Trophoblast cell (in vitro differentiated cells and primary cell): Measurements from ENCODE around the gene ZNF444.
"Not testable (repeated sequence)": the region's sequence is repeated elsewhere in the genome, so short reads cannot be mapped to it uniquely, and the experiment has no call there.

ENCODE experiments used
- DNase-seq, 2 donors: peaks; one replicate each; pipeline ENCODE4 v3.0.0-alpha.2; 2016
- H2AFZ ChIP-seq: 2 replicates; pipeline ENCODE4 v1.6.1; 2013; ENCODE audit warnings: low read length, moderate library complexity, mild to moderate bottlenecking; ENCODE audit not compliant: insufficient read depth, poor library complexity
- H2AK5ac ChIP-seq: 2 replicates; pipeline ENCODE4 v1.6.1; 2013; ENCODE audit warnings: mild to moderate bottlenecking, low read length
- H2BK120ac ChIP-seq: 2 replicates; pipeline ENCODE4 v1.6.1; 2013; ENCODE audit warnings: low read length, mild to moderate bottlenecking, moderate library complexity; ENCODE audit not compliant: insufficient read depth, poor library complexity
- H2BK12ac ChIP-seq: 2 replicates; pipeline ENCODE4 v1.6.1; 2013; ENCODE audit warnings: mild to moderate bottlenecking, low read length, moderate library complexity
- H2BK5ac ChIP-seq: 2 replicates; pipeline ENCODE4 v1.6.1; 2013; ENCODE audit warnings: low read length, low read depth, moderate library complexity, mild to moderate bottlenecking; ENCODE audit not compliant: poor library complexity
- H3K14ac ChIP-seq: 2 replicates; pipeline ENCODE4 v1.6.1; 2013; ENCODE audit warnings: mild to moderate bottlenecking, low read length
- H3K18ac ChIP-seq: 2 replicates; pipeline ENCODE4 v1.6.1; 2013; ENCODE audit warnings: mild to moderate bottlenecking, low read length
- H3K23ac ChIP-seq: 2 replicates; pipeline ENCODE4 v1.6.1; 2013; ENCODE audit warnings: low read length
- H3K27ac ChIP-seq: 2 replicates; pipeline ENCODE4 v1.5.1; 2013; ENCODE audit warnings: low read depth, mild to moderate bottlenecking, inconsistent platforms, low read length, moderate library complexity
- H3K27me3 ChIP-seq: 2 replicates; pipeline ENCODE4 v1.6.1; 2013; ENCODE audit warnings: inconsistent platforms, mild to moderate bottlenecking, low read length, moderate library complexity; ENCODE audit not compliant: insufficient read depth
- H3K36me3 ChIP-seq, 2 experiments: 1 replicate in 1 of 2; 2 replicates in 1 of 2; pipeline ENCODE4 v1.6.1; 2013; ENCODE audit warnings: low read length in 2 of 2, mild to moderate bottlenecking in 2 of 2, moderate library complexity in 1 of 2; ENCODE audit not compliant: insufficient read depth in 2 of 2, control insufficient read depth in 1 of 2
- H3K4ac ChIP-seq: 2 replicates; pipeline ENCODE4 v1.6.1; 2013; ENCODE audit warnings: low read depth, mild to moderate bottlenecking, low read length, moderate library complexity
- H3K4me1 ChIP-seq, 2 experiments: 1 replicate in 1 of 2; 2 replicates in 1 of 2; pipeline ENCODE4 v1.6.1; 2013; ENCODE audit warnings: low read length in 2 of 2, mild to moderate bottlenecking in 2 of 2, moderate library complexity in 1 of 2; ENCODE audit not compliant: insufficient read depth in 2 of 2, control insufficient read depth in 1 of 2
- H3K4me2 ChIP-seq: 2 replicates; pipeline ENCODE4 v1.6.1; 2013; ENCODE audit warnings: inconsistent platforms, mild to moderate bottlenecking, low read length, moderate library complexity
- H3K4me3 ChIP-seq: 2 replicates; pipeline ENCODE4 v1.5.1; 2013; ENCODE audit warnings: mild to moderate bottlenecking, low read depth, low read length, inconsistent platforms
- H3K79me1 ChIP-seq: one replicate; pipeline ENCODE4 v1.6.1; 2013; ENCODE audit warnings: low read length
- H3K79me2 ChIP-seq: 2 replicates; pipeline ENCODE4 v1.6.1; 2013; ENCODE audit warnings: low read length, mild to moderate bottlenecking; ENCODE audit not compliant: control insufficient read depth, insufficient read depth, poor library complexity
- H3K9ac ChIP-seq: 2 replicates; pipeline ENCODE4 v1.6.1; 2013; ENCODE audit warnings: mild to moderate bottlenecking, low read length
- H3K9me3 ChIP-seq: 2 replicates; pipeline ENCODE4 v1.6.1; 2013; ENCODE audit warnings: low read depth, mild to moderate bottlenecking, control low read depth, inconsistent platforms, low read length; ENCODE audit not compliant: insufficient read depth
- H4K12ac ChIP-seq: 2 replicates; pipeline ENCODE4 v1.6.1; 2013; ENCODE audit warnings: low read depth, mild to moderate bottlenecking, low read length, moderate library complexity
- H4K8ac ChIP-seq: 2 replicates; pipeline ENCODE4 v1.6.1; 2013; ENCODE audit warnings: low read depth, mild to moderate bottlenecking, low read length, moderate library complexity
- H4K91ac ChIP-seq: one replicate; pipeline ENCODE4 v1.6.1; 2013; ENCODE audit warnings: low read depth, mild to moderate bottlenecking, low read length, moderate library complexity
- WGBS: extraction: QIAGEN DNeasy Blood & Tissue Kit; methylation state at CpG from one replicate; pipeline ENCODE4 v1.1.7; 2013; ENCODE audit warnings: missing lambda C conversion rate; ENCODE audit not compliant: insufficient read length, insufficient coverage; ENCODE audit errors: extremely low coverage; 5-methylcytosine and 5-hydroxymethylcytosine counted together

The ZNF444 gene

DNA sequence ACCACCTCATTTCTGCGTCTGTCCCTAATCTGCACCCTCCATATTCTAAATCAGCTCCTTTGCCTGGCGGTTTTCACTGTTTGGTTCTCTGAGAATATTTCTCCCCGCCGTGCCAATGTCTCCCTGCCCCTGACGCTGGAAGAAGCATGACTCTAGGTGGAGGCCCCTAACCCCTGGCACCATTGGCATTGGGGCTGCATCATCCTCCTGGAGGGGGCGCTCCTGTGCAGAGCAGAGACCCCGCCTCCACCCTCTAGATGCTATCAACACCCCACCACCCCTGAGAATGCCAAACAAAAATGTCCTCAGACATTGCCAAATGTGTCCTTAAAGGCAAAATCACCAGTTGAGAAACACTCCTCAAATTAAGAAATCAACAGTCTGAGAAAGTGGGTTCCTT, 50.0 kb downstream of the ZNF444 start:
- Histone ChIP-seq H3K79me1 (no peaks in the 10 kb centered on the region), H4K8ac (no peak overlapping the region), H2AFZ (no peak overlapping the region), H3K27ac (no peak overlapping the region), H3K79me2 (no peaks in the 10 kb centered on the region), H3K4me3 (no peak overlapping the region), H3K36me3 (no peaks in the 10 kb centered on the region), H2BK5ac (no peak overlapping the region), H3K18ac (no peak overlapping the region), H3K27me3 (no peaks in the 10 kb centered on the region), H3K4me2 (no peak overlapping the region), H4K12ac (no peak overlapping the region), H3K4ac (no peak overlapping the region), H3K9ac (no peak overlapping the region), H2BK120ac (no peak overlapping the region), H4K91ac (no peak overlapping the region), H2BK12ac (no peak overlapping the region), H3K4me1 (no peaks in the 10 kb centered on the region), H3K14ac (no peak overlapping the region), H3K9me3 (no peaks in the 10 kb centered on the region), H3K23ac (no peak overlapping the region), H2AK5ac (no peak overlapping the region)
- WGBS: no CpG with 5 or more reads among the region's 7 CpGs
- DNase-seq: no peak

DNA sequence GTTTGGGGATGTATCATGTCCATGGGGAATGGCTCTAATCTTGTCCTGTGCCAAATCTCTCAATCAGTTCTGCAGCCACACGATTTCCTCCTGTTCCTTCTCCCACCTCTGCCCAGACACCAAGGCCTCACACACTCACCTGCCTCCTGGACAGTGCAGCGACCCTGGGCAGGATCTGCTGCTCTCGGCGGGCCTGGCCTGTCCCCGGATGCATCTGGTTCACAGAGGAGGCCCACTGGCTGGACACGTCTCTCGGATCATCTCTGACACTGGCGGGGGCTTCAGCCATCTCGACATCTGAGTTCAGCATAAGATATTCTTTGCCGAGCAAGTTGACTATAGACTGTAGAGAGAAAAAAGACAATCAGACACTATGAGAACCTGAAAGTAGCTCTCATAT, 50.6 kb downstream of the ZNF444 start:
- H2BK120ac ChIP-seq: no peak overlapping the region
- no peak overlapping the region for H4K8ac ChIP-seq
- no peaks in the 10 kb centered on the region for H3K4me1 ChIP-seq
- DNase-seq: no peak
- no peaks in the 10 kb centered on the region for H3K9me3 ChIP-seq
- H4K12ac ChIP-seq: no peak overlapping the region
- no peaks in the 10 kb centered on the region for H3K27me3 ChIP-seq
- H2AK5ac ChIP-seq: no peak overlapping the region
- H2BK5ac ChIP-seq: no peak overlapping the region
- H3K36me3 ChIP-seq: no peaks in the 10 kb centered on the region
- H4K91ac ChIP-seq: no peak overlapping the region
- H3K79me2 ChIP-seq: no peaks in the 10 kb centered on the region
- H3K18ac ChIP-seq: no peak overlapping the region
- H3K27ac ChIP-seq: no peak overlapping the region
- no peak overlapping the region for H3K9ac ChIP-seq
- H3K23ac ChIP-seq: no peak overlapping the region
- no peak overlapping the region for H3K4ac ChIP-seq
- H2AFZ ChIP-seq: no peak overlapping the region
- H3K4me2 ChIP-seq: no peak overlapping the region
- H2BK12ac ChIP-seq: no peak overlapping the region
- no peak overlapping the region for H3K14ac ChIP-seq
- H3K4me3 ChIP-seq: no peak overlapping the region
- WGBS: no CpG with 5 or more reads among the region's 10 CpGs
- no peaks in the 10 kb centered on the region for H3K79me1 ChIP-seq

DNA sequence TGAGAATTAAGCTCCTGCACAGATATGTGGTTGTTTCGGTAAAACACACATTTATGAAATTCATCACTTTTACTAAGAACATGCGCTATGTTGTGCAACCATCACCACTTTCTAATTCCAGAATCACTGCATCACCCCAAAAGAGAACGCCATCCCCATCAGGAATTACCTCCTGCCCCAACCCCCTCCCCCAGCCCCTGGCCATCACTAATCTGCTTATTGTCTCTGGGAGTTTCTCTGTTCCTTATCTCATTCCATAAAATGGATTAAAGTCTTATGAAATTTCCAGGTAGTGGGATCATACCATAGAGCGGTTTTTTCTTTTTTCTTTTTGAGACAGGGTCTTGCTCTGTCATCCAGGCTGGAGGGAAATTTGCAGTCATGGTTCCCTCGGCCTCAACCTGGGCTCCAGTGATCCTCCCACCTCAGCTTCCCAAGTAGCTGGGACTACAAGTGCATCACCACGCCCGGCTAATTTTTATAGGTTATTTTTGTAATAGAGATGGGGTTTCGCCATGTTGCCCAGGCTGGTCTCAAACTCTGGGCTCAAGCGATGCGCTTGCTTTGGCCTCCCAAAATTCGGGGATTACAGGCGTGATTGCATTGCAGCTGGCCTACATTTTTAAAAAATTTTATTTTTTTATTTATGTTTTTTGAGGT, 53.0 kb downstream of the ZNF444 start:
- Histone ChIP-seq H3K4me1 (no peaks in the 10 kb centered on the region), H3K27me3 (no peaks in the 10 kb centered on the region), H2AK5ac (no peak overlapping the region), H2BK120ac (no peak overlapping the region), H3K4ac (no peak overlapping the region), H4K8ac (no peak overlapping the region), H3K18ac (no peak overlapping the region), H4K91ac (no peak overlapping the region), H2BK12ac (no peak overlapping the region), H3K79me1 (no peaks in the 10 kb centered on the region), H3K27ac (no peak overlapping the region), H3K9ac (no peak overlapping the region), H3K36me3 (no peaks in the 10 kb centered on the region), H3K14ac (no peak overlapping the region), H3K23ac (no peak overlapping the region), H3K79me2 (no peaks in the 10 kb centered on the region), H3K4me2 (no peak overlapping the region), H2BK5ac (no peak overlapping the region), H3K9me3 (no peaks in the 10 kb centered on the region), H4K12ac (no peak overlapping the region), H2AFZ (no peak overlapping the region), H3K4me3 (no peak overlapping the region)
- no peak for DNase-seq
- no CpG with 5 or more reads among the region's 12 CpGs for WGBS

DNA sequence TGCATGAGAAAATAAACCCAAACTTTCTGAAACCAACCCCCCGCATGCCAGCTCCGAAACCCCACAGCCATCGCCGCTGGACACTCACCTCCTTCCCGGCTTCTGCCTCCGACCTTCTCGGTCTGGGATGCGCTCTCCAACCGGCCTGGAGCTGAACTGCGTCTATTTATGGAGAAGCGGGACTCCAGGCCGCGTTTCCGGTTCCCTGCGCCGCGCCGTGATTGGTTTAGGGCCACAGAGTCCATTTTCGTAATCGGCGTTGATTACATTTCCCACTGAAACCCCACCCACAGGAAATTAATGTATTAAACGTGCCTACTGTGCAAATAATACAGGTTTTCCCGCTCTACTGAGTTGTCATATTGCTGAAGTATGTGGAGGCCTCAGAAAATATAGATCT, 56.6 kb downstream of the ZNF444 start, which contains the start of gene ZSCAN5B:
Gene ZSCAN5B, minus strand, starts transcription at position 138 of the 400 bp plus-strand sequence. CDS start 4,731 bp downstream, outside the sequence.
- H3K27me3 ChIP-seq, H2AK5ac ChIP-seq, H3K9ac ChIP-seq, DNase-seq, H3K14ac ChIP-seq, H3K79me2 ChIP-seq, H2BK12ac ChIP-seq, H4K8ac ChIP-seq, H3K4me1 ChIP-seq, H3K4me2 ChIP-seq, H2BK120ac ChIP-seq, H3K4me3 ChIP-seq, H3K27ac ChIP-seq, H4K12ac ChIP-seq, H3K18ac ChIP-seq, H3K23ac ChIP-seq, H2BK5ac ChIP-seq, H3K36me3 ChIP-seq, H3K4ac ChIP-seq, H3K9me3 ChIP-seq, H2AFZ ChIP-seq, H3K79me1 ChIP-seq, H4K91ac ChIP-seq: not testable (repeated sequence)
- no CpG with 5 or more reads among the region's 23 CpGs for WGBS
